ENCODE results near the gene LARGE2. TPM values are rescaled to one million over a fixed set of nuclear protein-coding genes. Genes with fewer than 3 reads are reported as not detected.

Gene LARGE2
- total RNA-seq, 2 experiments from 2014 or later = 2.7 to 3.5 TPM

GRCh38 chr11:45934580-45935318, 12.3 kb downstream of the LARGE2 start:
- ChIA-PET CTCF (no interaction called here), POLR2A (no interaction called here)
- peaks cover 26% of the 10 kb centered on the region for H3K4me1 ChIP-seq (ENCODE audit: insufficient read depth, low read length)
- peaks cover 67% of the 10 kb centered on the region for H3K36me3 Mint-ChIP-seq (ENCODE audit: low read depth)
- H3K4me3 Mint-ChIP-seq = no peak overlapping the region
- DNase-seq = no peak
- no peak overlapping the region for H3K27ac ChIP-seq (ENCODE audit: low read depth in 1 of 2, low read length in 2 of 2)
- no peaks in the 10 kb centered on the region for H3K27me3 Mint-ChIP-seq
- H3K9me3 Mint-ChIP-seq = no peaks in the 10 kb centered on the region
- intact Hi-C loops (cut with DNase I, micrococcal nuclease) = no loop called here
- no peaks in the 10 kb centered on the region for H3K27me3 ChIP-seq (ENCODE audit: control insufficient read depth in 1 of 2, insufficient read depth in 2 of 2, low read length in 2 of 2)
- TF ChIP-seq CTCF (IDR thresholded peaks at IDR 0.05) = no peak
- no peak overlapping the region for H3K4me3 ChIP-seq (ENCODE audit: low read length)
- no peak for ATAC-seq (ENCODE audit: poor library complexity)
- no peaks in the 10 kb centered on the region for H3K9me3 ChIP-seq (ENCODE audit: control insufficient read depth in 1 of 2, insufficient read depth in 1 of 2, low read length in 2 of 2)
- peaks cover 22% of the 10 kb centered on the region for H3K4me1 Mint-ChIP-seq (ENCODE audit: low read depth)
- no peak overlapping the region for H3K27ac Mint-ChIP-seq
- peaks cover 60% of the 10 kb centered on the region for H3K36me3 ChIP-seq (ENCODE audit: insufficient read depth, low read length)

- ChIA-PET CTCF (interaction anchor here (1.3 kb wide), 1 partner anchor 29 kb away, joined by 5 read pairs; no protein-coding TSS in a partner anchor), POLR2A (no interaction called here)
- TF ChIP-seq CTCF (IDR thresholded peaks at IDR 0.05) = no peak
- no peaks in the 10 kb centered on the region for H3K27me3 ChIP-seq (ENCODE audit: control insufficient read depth in 1 of 2, insufficient read depth in 2 of 2, low read length in 2 of 2)
- Mint-ChIP-seq H3K4me3 (no peak overlapping the region), H3K4me1 (ENCODE audit: low read depth) (peaks cover 14% of the 10 kb centered on the region), H3K36me3 (ENCODE audit: low read depth) (peaks cover 61% of the 10 kb centered on the region), H3K27ac (no peak overlapping the region), H3K27me3 (no peaks in the 10 kb centered on the region), H3K9me3 (no peaks in the 10 kb centered on the region)
- H3K27ac ChIP-seq (ENCODE audit: low read depth in 1 of 2, low read length in 2 of 2) = no peak overlapping the region
- no peak for DNase-seq
- peaks cover 18% of the 10 kb centered on the region for H3K4me1 ChIP-seq (ENCODE audit: insufficient read depth, low read length)
- no peaks in the 10 kb centered on the region for H3K9me3 ChIP-seq (ENCODE audit: control insufficient read depth in 1 of 2, insufficient read depth in 1 of 2, low read length in 2 of 2)
- no peak for ATAC-seq (ENCODE audit: poor library complexity)
- intact Hi-C loops (cut with DNase I, micrococcal nuclease) = no loop called here
- H3K36me3 ChIP-seq (ENCODE audit: insufficient read depth, low read length) = peaks cover 60% of the 10 kb centered on the region
- H3K4me3 ChIP-seq (ENCODE audit: low read length) = no peak overlapping the region
Measured at GRCh38 chr11:45935349-45936064, 13.1 kb downstream of the LARGE2 start.

GRCh38 chr11:45936511-45937054, 14.1 kb downstream of the LARGE2 start:
- ATAC-seq (ENCODE audit: poor library complexity) (no peak), DNase-seq (no peak)
- no peaks in the 10 kb centered on the region for H3K9me3 ChIP-seq (ENCODE audit: control insufficient read depth in 1 of 2, insufficient read depth in 1 of 2, low read length in 2 of 2)
- intact Hi-C loops (cut with DNase I, micrococcal nuclease) = no loop called here
- H3K4me1 ChIP-seq (ENCODE audit: insufficient read depth, low read length) = peaks cover 8% of the 10 kb centered on the region
- Mint-ChIP-seq H3K27me3 (no peaks in the 10 kb centered on the region), H3K4me3 (no peak overlapping the region), H3K4me1 (ENCODE audit: low read depth) (peaks cover 3% of the 10 kb centered on the region), H3K36me3 (ENCODE audit: low read depth) (peaks cover 63% of the 10 kb centered on the region), H3K27ac (no peak overlapping the region), H3K9me3 (no peaks in the 10 kb centered on the region)
- POLR2A ChIA-PET = no interaction called here
- H3K36me3 ChIP-seq (ENCODE audit: insufficient read depth, low read length) = peaks cover 62% of the 10 kb centered on the region
- CTCF ChIA-PET = interaction anchor here (1.3 kb wide), 1 partner anchor 28 kb away, joined by 5 read pairs; no protein-coding TSS in a partner anchor
- no peaks in the 10 kb centered on the region for H3K27me3 ChIP-seq (ENCODE audit: control insufficient read depth in 1 of 2, insufficient read depth in 2 of 2, low read length in 2 of 2)
- no peak overlapping the region for H3K4me3 ChIP-seq (ENCODE audit: low read length)
- no peak for TF ChIP-seq CTCF (IDR thresholded peaks at IDR 0.05)
- H3K27ac ChIP-seq (ENCODE audit: low read depth in 1 of 2, low read length in 2 of 2) = no peak overlapping the region

Measured in CD4-positive, alpha-beta T cell (primary cell).